Astrocyte of the hippocampus (primary cell): ENCODE results near the gene CAMK2N2.
A peak's percentile ranks its signal among the peaks of the same experiment; 100 is the strongest.

ENCODE experiments used
- DNase-seq: peaks from one replicate; pipeline ENCODE4 v3.0.0; 2011; ENCODE audit warnings: low read depth, low spot score

Gene CAMK2N2

DNA sequence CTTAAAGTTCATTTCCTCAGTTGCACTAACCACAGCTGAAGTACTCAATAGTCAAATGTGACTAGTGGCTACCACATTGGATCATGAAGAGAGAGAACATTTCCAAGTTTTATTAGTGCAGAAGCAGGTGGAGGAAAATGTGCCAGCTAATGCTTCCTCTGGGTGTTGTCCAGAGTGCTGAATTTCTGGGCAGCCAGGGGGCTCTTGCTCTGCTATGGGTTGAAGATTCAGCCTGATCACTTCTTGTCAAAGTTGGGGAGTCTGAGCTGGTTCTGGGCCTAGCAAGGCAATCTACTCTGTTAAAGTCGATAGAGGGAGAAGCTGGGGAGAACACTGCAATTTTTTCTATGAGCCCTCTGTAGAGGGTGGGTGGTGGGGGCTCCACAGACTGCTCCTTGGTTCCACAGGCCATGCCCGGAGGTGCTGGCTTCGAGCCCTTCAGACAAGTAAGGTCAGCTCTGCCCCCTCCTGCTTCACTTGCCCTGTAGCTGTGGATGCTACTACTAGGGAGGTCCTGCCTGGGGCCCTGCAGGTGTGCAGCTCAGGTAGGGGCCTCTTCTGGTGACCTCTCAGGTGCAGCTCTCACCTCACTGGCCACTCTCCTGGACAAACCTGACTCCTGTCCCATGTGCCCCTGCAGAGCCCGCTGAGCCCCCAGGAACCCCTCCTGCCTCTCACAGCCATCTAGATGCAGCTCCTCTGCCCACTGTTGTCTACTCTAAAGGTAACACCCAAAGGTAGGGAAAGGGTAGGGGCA is 20.8 kb downstream of the CAMK2N2 start:
- DNase-seq, result peak; percentile 65

DNA sequence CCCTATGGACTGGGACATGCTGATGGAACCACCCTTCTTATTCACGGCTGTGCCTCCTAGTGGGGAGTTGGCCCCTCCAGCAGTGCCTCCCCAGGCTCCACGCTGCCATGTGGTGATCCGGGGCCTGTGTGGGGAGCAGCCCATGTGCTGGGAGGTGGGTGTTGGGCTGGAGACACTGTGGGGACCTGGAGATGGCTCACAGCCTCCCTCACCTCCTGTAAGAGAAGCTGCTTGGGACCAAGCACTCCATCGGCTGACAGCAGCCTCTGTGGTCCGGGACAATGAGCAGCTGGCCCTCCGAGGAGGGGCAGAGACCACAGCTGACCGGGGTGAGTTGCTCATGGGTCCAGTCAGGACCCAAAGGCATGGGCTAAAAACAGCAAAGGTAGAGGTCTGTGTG is 21.6 kb downstream of the CAMK2N2 start:
- DNase-seq, result no peak

DNA sequence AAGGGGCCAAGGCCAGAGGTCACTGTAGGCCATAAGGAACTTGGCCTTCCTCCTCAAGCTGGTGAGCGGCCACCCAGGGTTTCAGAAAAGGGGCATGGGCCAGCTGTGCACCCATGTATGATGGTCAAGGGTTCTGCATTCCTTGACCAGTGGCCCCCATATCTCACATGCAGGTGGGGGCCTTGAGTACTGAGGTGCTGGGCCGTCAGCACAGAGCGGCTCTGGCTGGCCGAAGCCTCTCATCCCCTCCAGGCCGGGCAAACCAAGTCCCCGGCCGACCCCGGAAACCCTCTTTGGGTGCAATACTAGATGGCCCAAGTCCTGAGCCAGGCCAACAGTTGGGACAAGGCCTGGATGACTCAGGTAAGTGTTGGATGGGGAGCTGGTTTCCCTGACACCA is 22.1 kb downstream of the CAMK2N2 start:
- DNase-seq, result no peak

DNA sequence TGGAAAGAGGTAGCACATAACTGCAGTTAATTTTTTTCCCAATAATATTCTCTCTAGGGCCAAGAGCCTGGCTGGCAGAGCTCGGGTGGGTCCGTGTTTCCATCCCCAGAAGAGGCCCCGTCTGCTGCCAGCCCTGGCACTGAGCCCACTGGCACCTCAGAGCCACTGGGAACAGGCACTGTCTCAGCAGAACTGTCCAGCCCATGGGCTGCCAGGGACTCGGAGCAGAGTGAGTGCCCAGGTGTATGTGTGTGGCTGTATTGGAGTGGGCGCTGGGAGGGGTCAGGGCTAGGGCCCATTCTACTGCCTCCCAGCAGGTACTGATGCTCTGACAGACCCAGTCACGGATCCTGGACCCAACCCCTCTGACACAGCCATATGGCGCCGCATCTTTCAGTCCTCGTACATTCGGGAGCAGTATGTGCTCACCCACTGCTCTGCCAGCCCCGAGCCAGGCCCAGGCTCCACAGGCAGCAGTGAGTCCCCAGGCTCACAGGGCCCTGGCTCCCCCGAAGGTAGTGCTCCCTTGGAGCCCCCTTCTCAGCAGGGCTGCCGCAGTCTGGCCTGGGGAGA is 23.0 kb downstream of the CAMK2N2 start:
- no peak for DNase-seq

DNA sequence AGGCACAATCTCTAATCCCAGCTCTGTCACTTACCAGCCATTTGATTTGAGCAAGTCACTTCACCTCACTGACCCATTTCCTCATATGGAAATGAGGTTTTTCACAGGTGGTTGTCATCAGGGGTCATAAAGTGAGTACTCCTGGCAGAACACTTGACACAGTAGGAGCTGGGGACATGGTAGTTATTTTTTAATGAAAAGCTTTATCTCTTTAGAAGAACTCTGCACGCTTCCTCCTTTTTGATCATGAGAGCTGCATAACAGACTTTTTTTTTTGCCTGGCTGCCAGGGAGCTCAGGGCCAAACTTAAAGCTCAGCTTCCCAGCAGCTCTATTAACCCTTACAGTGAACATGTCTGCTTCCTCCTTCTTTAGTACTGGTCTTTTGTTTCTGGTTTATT is 23.5 kb downstream of the CAMK2N2 start:
- no peak for DNase-seq

DNA sequence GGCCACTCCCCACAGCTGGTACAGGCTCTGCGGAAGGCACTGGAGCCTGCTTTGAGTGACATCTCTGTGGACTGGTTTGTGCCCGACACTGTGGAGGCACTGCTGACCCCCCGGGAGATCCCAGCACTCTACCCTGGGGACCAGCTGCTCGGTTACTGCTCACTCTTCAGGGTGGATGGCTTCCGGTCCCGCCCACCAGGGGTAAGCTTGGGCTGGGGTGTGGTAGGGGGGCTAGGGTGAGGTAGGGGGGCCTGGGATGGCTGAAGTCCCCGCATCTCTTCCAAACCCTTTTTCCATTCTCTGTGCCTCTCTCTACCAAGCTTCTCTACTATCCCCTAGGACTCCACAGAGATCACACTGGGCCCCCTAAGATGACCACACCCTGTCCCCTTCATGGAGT is 24.1 kb downstream of the CAMK2N2 start:
- DNase-seq, result no peak

DNA sequence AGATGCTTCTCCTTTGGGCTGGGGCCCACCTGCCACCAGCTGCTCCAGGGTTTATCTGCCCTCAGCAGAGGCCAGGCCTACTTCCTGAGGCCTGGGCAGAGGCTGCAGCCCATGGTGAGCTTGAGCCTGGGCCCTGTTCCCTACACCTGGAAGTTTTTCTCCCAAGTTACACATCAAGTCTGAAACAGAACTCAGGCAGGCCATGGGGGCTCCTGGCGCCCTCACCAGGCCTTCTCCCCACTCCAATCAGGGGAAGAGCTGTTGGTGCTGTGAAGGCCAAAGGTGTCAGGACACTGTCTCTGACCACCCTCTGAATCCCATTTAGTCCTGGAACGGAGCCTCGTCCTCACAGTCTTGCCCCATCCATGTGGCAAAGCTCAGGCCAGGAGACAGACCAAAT is 24.7 kb downstream of the CAMK2N2 start:
- DNase-seq, result no peak

DNA sequence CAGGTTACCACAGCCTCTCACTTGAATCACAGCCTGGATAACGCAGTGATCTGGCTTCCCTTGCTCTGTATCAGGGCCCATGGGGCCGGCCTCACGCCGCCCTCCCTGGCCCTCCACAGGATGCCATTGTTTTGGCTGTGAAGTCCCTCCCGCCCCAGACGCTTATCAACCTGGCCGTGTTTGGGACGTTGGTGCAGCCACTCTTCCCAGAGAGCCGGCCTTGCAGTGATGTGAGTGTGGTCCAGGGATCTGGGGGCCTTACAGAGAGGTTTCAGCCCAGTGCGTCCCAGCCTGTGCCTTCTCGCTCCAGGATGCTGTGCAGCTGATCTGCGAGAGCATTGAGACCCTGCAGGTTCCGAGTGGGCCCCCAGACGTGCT is 25.3 kb downstream of the CAMK2N2 start:
- no peak for DNase-seq

DNA sequence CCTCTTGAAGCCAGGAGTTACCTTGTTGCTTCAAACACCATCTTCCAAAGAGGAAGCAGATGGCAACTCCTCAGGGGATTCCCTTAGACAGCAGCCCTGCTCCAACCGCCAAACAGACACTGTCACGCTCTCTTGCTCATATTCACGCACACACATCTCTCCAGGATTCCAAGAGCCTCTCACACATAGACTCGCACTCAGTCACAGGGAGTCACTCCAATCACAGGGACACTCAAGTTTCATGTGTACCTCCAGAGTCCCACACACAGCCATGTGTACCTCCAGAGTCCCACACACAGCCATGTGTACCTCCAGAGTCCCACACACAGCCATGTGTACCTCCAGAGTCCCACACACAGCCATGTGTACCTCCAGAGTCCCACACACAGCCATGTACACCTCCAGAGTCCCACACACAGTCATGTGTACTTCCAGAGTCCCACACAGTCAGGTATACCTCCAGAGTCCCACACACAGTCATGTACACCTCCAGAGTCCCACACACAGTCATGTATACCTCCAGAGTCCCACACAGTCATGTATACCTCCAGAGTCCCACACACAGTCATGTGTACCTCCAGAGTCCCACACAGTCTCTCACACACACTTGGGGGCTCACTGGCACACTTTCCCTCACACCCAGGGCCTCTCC is 25.8 kb downstream of the CAMK2N2 start:
- no peak for DNase-seq

DNA sequence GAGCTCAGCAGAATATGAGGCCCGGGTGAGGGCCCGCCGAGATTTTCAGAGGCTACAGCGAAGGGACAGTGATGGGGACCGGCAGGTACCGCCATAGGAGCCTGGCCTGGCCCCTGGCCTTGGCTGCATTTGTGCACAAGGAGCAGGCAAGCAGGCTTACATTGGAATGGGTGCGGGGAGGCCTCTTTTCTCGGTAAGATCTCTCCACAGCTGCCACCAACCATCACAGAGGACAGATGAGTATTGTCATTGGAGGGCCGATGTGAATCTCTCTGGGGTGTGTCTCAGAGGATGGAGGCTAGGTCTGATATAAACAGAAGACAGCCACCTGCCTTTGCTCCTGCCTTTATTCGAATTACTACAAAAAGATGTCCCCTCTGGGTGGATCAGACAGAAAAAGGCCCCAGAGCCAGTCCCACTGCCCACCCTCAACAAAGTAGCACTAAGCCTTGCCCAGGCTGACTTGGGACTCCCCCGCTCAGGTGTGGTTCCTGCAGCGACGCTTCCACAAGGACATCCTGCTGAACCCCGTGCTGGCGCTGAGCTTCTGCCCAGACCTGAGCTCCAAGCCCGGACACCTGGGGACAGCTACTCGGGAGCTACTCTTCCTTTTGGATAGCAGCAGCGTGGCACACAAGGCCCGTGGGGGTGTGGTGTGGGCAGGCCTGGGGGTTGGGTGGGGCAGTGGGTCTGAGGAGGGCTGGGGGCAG is 26.5 kb downstream of the CAMK2N2 start:
- no peak for DNase-seq

DNA sequence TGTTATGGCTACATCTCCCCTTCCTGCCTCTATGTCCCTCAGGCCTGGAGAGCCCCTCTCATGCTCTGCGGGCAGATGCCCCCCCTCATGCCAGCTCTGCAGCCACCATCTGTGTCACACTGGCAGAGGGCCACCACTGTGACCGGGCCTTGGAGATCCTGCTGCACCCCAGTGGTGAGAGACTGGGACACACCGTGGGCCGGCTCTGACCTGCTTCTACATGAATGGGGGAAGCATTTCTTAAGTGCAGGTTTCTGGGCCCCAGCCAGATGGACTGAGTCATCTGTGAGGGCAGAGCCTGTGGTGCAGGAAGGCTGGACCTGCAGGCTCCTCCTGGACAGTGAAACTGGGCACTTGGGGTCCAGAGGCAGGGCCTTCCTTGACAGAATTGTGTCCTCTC is 27.1 kb downstream of the CAMK2N2 start:
- DNase-seq, result peak; percentile 92

DNA sequence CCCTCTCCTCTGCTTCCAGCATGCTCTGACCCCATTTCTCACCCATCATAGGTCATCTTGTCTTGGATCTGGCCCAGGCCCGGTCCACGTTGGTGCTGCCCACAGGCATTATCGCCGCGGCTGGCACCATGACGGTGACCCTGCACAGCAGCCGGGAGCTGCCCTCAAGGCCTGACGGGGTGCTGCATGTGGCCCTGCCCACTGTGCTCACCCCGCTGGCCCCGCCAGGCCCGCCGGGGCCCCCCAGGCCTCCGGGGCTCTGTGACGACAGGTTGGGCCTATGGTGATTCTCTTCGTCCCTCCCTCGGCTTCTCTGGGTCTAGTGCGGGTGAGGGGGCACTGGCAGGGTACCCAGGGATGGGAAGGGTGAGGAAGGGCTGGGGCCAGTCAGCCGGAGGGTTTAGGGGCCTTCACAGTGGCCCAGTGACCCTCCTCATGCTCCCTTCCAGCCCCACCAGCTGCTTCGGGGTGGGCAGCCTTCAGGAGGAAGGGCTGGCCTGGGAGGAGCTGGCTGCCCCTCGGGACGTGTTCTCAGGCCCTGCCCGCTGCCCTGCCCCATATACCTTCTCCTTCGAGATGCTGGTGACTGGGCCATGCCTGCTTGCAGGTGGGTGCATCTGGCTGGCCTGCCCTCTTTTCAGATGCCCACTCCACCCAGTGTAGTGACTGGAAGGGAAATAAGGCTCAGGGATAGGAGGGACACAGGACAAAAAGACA is 28.1 kb downstream of the CAMK2N2 start:
- no peak for DNase-seq

DNA sequence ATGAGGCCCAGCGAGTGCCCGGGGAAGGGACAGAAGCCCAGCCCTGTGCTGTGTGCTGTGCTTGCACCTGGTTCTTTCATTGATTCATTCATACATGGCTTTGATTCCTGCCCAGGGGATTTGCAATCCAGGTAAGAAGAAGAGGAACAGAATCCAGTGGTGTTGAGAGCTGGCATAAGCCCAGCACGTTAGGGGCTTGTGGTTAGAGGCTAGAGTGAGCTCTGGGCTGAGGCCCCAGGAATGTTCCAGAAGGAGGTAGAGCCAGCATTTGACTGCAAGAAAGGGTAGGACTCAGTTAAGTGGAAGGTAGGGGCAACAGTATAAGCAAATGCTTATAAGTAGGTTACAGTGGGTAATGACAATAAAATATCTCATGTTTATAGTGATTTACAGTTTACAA is 29.7 kb downstream of the CAMK2N2 start:
- peak; percentile 80 for DNase-seq

DNA sequence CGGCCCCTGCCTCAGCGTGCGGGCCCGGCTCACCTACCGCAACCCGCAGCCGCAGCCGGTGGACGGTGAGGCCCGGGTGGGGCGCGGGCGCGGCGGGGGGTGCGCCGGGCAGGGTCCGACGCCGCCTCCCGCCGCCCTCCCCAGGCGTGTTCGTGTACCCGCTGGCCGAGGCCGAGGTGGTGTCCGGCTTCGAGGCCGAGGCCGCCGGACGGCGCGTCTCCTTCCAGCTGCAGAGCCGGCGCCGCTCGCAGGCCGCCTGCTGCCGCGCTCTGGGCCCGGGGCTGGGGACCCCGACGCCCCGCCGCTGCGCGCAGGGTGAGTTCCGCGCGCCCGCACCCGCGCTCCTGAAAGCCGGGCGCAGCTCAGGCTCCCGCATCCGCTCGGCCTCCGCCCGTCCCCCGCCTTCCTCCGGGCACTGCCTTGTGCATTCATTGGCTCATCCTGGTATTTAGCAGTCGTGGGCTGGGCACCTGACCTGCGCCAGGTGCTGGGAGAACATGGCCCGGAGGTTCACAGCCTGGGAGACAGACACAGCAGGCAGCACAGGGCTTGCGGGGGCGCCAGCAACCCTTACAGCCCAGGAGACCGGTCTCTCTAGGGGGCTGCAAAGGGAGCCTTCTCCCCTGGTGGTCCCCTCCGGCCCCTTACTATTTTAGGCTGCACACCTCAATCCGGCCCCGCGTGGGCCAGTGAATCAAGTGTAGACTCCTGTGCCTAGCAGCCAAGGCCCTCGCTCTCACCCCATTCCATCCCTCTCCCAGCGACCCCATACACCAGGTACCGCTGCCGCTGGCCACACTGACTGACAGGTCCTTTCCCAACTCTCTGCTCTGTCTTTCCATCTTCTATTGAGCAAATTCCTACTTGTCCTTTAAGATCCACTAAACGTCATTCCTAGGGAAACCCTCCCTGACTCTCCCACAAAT is 30.5 kb downstream of the CAMK2N2 start:
- DNase-seq, result peak; percentile 16

DNA sequence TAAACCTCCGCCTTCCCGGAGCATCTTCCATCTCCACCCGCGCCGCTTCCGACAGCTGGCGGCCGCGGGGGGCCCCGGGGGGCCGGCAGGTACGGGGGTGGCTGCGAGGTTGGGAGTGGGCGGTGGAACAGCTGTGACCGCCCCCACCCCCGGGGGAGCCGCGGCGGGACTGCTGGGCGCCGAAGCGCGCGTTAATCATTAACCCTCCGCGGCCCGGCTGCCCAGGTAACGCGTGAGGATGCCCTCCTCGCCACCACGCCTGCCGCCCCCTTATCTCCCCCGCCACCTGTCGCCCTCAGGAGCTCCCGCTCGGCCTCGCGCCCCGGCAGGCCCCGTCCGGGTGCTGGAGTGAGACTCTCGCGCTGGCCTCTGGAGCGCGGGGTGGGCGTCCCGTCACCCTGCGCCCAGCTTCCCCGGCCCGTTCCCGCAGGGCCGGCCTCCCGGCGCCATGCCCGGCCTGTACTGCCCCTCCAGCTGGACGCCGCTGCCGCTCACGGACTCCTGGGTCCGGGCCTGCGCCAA is 31.2 kb downstream of the CAMK2N2 start:
- peak; percentile 20 for DNase-seq

DNA sequence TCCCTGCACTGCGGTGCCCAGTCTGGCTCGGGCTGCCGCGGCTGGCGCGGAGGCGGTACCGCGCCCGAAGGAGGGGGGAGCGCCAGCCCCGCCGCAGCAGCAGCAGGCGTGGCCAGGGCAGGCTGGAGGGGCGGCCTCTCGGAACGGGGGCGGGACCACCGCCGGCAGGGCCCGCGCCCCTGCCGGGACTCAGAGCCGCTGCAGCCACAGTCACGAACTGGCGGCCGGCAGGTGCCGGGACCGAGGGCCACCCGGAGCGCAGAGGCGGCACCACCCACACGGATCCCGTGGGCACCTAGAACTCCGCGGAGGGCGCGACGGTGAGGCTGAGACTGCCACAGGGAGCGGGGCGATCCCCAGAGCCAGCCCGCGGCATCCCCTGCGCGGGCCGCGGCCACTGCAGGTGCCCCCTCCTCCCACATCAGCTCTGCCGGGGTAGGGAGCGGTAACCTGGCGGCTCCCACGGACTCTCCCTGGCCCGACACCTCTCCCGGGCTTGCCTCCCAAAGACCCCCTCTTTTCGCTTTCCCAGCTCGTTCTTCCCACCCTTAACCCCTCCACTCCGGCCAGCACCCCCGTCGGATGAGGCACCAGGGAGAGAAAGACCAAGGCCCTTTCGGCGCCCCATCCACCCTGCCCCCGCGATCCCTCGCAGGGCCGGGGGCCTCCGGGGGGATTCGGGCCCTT is 31.8 kb downstream of the CAMK2N2 start, which contains the start of gene VWA5B2:
VWA5B2 (plus strand) TSS at position 192 of the 687 bp plus-strand sequence. CDS start 944 bp downstream, outside the sequence.
- DNase-seq, result peak; percentile 78

DNA sequence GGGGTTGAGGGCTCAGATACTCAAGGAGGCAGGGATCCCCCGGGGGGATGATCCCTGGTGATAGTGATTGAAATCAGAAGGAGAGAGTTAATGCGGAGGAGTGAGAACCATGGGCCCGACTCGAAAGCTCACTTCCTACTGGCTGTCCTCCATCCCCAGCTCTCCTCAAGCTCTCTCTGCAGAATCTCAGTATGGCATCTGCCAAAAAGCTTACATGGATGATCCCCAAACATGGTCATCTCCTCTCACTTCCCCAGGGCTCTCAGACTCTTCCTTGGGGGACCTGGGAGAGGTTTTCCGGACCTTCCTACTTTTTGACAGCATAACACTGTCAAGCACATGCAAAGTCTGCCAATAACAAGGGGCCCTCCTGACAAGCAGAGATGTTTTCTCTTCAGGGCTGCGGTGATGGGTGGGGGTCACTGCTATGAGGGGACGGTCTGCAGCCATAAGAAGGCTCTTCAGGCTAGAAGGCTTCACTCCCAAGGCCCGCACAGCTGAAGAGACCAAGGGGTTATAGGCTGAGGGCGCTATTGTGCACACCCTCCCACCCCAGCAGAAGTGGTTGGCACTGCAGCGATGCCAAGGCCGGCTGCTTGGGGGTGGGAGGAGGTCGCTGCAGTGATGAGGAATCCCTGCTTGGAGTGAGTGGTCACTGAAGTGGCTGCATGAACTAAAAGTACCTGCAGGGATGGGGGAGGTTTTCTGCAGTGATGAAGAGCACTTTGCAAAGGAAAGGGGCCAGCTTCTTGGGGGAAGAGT is 32.8 kb downstream of the CAMK2N2 start:
- no peak for DNase-seq

DNA sequence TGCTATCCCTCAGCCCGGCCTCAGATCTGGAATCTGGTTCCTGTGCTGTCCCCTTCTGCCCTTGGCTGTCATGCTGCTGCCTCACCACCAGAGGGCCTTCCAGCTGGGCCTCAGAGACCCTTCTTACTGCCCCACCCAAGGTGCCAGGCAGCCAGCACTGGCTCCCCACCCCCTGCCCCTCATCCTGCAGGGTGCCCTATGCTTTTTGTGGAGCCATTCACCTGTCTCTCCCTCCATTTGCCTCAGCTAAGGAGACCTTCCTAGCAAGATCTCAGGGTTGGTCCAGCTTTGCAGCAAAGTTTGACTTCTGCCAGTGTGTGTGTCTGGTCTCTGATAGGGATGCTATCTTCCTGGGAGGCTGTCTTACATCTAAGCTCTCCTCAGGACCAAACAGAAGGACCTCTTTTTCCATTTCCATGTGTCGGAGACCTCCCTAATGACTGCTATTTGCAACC is 33.8 kb downstream of the CAMK2N2 start:
- peak; percentile 21 for DNase-seq

DNA sequence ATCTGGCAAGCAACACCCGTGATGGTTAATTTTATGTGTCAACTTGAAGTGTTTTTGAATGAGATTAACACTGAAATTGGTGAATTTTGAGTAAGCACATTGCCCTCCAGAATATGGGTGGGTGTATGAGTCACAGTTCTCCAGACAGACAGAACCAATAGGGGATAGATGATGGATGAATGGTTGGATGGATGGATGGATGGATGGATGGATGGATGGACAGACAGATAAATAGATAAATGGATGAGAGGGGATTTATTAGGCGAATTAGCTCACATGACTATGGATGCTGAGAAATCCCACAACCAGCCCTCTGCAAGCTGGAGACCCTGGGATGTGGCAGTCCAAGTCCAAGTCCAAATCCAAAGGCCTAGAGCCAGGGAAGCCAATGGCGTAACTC is 37.4 kb downstream of the CAMK2N2 start:
- DNase-seq, result no peak
